Activated effector memory CD4-positive, alpha-beta T cell treated with anti-CD3 and anti-CD28 coated beads, Interleukin-2, amount 50 U/mL, for 16 hours (primary cell): Measurements from ENCODE around the gene MTM1.
A peak's percentile ranks its signal among the peaks of the same experiment; 100 is the strongest.

Experiments
- DNase-seq: peaks from one replicate; pipeline ENCODE4 v3.0.0-alpha.2; 2020

The MTM1 gene

DNA sequence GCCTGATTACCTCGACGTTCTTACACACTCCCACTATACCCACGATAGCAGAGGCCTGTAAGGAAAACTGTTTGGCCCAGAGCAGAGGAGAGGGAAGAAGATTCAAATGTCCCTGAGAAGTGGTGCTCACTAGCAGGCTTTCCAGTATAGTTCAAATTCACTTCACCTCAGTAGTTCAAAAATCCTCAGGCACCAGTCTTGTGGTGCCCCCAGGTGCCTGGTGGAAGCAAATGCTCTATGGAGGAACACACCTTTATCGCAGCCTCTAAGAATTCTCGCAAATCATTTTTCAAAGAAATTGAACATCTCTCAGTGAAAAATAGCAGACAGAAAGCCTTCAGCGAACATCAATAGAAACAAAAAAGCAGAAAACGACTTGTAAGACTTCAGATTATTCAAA, 112.6 kb downstream of the MTM1 start:
- no peak for DNase-seq

DNA sequence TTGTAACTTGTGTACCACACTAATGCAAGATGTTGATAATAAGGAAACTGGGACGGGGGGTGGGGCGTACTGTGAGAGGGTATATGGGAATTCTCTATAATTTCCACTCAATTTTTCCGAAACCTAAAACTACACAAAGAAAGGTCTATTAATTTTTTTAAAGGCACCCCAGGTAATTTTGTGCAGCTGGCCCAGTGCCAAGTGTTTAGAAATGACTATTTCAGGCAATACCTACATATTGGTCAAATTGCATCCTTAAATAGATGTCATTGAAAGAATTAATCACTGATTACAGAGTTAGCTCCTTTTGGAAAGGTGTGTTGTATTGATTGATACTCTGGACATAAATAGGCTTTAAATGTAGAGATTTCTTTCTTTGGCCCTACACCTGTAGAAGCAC, 114.7 kb downstream of the MTM1 start:
- no peak for DNase-seq

DNA sequence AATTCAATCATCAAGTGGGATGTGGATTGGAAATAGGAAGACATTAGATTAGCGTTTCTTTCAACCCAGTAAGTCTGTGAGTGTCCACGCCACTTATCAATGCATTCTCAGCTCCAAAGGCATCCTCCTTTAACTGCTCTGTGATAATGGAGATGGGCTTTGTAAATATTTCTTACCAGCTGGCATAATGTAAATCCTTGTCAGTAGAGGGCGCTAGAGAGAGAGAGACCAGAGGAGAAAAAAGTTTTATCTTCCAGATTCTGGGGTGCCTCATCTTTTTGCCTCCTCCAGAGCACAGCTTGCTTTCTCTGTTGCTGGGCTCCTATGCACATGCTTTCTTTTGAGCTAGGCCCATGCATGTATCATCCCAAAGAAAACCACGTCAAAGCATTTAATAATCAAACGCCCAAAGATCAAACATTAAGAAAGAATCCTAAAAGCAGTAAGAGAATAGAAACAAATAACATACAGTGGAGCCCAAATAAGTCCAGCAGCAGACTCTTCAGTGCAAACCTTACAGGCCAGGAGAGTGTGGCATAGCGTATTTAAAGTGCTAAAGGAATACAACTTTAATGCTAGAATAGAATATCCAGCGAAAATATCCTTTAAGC, 115.2 kb downstream of the MTM1 start:
- no peak for DNase-seq

DNA sequence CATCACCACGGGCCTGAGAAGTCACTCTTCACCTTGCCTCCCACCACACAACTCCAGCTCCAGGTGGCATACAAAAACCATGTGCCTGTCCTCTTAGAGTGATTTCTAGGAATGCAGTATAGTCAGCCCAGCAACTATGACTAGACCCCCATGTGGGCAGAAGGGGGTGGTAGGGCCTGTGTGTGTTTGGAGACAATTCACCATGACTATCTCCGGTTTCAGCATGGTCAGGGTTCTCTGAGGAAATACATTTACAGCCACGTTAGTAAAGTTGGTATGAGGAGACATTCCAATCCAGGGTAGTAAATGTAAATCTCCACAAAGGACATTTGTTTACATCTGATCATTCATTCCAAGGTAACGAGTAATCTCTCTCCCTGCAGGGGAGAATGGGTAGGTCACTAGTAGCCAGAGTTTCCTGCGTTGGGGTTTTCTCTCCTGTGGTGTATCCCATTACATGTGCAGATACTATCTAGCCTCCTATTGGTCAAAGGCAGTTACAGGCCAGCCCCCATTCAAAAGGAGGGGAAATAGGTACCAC, 120.6 kb downstream of the MTM1 start:
- DNase-seq = no peak

DNA sequence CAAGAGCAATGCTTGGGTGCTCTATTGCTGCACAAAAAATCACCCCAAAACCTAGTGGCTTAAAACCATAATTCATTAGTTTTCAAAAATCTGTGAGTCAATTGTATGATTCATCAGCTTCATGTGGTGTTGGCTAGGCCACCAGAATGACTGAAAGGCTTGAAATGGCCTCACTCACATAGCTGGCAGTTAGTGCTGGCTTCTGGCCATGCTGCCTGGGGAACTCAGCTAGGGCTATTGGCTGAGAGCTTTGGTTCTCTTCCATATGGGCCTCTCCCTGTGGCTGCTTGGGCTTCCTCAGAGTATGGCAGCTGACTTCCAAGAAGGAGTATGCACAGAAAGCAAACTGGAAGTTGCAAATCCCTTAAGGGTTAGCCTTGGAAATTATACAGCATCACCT, 121.7 kb downstream of the MTM1 start:
- no peak for DNase-seq

DNA sequence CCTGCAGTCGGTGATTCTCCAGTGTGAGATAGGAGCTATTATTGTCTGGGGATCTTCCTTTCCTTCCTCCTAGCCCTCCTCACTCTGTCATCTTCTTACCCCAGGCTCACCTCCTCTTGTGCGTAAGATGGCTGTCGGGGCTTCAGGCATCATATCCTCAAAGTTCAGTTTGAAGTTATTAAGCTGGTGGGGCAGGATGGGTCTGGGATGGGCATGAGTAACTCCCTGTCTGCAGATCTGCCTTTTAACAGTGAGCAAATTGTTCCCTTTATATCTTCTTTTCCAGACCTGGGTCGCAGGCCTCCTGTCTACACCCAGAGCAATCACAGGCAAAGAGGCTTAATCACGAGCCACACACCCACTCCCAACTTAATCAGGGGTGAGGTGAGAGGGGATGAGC, 123.9 kb downstream of the MTM1 start:
- DNase-seq = no peak

DNA sequence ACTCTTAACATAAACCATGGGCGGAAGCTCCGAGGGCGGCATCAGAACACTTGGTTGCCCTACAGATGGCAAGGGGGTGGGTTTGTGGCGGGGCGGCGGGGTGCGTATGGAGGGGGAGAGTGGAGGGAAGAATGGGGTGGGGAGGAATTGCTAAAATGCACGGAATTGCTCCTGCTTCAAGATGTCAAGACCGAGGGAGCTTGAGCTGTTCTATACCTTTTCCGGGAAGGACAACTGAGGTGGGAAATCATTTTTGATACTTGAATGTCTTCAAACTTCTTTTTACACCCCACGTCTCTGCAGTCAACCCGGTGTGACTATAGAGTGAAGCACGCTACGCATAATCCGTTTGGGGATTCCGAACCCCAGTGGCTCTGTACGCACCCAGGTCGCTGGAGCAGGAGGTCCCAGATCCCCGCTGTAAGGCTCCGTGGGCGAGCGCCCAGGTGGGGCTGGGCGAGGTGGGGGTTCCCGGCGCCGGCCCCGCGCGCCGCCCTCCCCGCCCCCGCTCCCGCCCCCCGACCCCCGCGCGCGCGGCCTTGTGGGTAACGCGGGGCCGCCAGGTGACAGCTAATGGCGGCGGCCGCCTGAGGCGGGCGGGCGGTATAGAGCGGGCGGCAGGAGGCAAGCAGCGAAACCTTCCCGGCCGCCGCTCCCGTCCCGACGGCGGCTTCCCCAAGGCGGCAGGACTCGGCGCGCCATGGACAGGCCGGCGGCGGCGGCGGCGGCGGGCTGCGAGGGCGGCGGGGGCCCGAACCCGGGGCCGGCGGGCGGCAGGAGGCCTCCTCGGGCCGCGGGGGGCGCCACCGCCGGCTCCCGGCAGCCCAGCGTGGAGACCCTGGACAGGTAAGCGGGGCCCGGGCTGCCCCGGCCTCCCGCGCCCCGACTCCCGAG, 124.7 kb downstream of the MTM1 start, which contains the start of gene MTMR1:
TSS of gene MTMR1 (plus strand) at position 566 of the 894 bp plus-strand sequence. CDS start at position 701, 135 bp downstream.
- peak; percentile 86 for DNase-seq

DNA sequence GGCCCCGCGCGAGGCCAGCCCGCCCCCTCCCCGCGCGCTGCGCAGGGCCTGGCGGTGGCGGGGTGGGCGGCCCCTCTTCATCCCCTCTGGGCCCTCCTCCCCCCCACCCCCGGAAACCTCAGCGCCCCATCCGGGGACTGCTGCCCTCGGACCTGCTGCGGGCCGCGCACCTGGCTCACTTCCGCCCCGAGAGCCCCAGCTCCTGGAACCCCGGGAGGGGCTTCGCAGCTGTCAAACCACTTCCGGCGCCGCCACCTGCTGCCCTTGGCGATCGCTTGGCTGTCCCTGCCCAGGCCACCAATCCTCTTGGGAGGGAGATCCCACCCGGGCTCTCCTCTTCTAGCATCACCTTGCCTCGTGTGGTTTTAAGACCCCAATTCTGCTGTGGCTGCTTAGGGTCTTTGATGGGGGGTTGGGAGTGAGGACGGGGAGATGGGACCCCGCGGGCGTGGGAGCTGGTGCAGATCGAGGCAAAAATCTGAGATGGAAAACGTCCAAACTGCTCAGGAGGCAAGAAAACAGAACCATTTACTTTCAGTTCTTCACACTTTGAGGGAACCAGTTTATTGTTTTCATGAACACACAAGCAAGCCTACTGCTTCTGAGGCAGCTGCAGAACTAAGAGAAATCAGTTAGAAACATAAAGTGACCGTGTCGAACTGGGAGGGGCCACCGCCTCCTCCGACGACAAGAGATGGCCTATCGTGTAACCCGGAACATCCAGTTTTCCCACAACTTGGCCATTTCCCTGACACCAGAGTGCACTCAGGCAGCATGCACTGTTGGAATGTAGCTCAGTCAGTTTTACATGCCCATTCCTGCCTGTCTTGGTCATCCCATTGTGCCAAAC, 125.5 kb downstream of the MTM1 start:
- peak; percentile 87 for DNase-seq

DNA sequence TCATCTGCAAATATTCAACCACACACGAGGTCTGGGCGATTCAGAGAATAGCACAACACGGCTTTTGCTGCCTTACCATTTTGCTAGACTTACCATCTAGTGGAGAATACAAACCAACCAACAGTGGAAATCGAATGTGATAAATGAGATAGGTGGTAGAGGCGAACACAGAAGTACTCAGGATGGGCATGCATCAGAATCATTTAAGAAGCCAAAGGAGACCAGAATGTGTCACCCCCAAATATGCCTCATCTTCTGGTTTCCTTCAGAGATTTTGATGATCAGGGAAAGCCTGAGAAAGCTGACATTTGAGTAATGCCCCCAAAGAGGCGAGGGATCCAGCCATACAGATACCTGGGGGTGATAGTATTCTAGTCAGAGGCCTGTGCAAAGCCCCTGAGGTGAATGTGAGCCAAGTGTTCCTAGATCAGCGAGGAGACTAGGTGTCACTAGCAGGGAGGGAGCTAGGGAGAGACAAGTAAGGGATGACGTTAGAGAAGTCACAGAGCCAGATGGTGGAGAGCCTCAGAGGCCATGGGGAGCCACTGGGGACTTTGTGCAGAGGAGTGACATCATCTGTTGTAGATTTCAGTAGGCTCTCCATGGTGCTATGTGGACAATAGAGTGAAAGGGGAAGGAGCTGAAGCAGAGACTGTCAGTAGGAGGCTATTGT, 126.5 kb downstream of the MTM1 start:
- DNase-seq = peak; percentile 65

DNA sequence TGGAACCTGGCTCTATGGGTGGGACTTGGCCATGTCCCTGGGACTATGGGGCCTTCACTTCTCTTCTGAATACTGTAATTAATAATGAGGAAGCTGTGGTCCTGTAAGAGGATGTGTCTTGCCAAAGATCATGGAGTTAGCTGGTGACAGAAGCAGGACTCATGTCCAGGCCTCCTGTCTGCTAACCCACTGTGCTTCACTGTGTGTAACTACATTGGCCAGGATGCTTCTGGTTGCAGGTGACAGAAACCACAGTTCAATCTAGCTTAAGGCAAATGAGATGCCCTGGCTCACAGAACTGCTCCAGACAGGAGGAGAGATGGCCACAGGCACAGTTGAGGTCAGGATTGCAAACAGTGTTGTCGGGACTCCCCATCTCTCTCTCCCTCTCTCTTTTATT, 127.9 kb downstream of the MTM1 start:
- DNase-seq = no peak

DNA sequence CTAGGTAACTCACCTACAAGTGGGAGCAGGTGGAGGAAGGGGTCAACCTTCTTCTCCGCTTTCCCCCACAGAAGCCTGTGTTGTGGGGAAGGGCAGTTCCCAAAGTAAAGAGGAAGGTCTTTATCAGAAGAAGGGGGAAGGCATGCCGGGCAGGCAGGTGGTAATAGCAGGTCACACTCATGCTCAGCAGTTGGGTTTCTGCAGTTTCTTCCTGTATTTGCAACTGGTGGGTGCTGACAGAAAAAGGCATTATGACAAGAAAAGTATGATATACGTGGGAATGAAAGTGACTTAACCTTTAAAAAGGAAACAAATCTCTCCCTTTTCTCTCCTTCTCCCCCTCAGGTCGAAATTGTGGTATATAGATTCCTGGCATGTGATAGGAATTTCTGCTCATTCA, 128.4 kb downstream of the MTM1 start:
- DNase-seq = no peak

DNA sequence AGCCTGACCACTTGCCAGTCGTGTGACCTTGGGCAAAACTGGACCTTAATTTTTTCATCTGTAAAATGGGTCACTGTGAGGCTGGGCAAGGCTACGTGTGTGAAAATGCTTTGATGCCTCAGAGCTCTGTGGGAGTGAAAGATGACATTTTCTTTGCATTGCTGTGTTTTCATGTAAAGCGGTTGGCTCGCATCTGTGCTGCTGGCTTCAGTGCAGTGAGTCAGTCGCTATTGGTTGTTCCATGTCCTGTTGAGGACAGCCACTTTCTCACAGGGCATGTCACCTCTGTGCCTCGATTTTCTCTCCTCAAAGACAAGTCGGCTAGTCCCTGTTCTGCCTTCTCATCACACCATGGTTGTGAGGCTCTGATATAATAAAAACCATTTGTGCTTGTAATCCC, 129.2 kb downstream of the MTM1 start:
- DNase-seq = no peak

DNA sequence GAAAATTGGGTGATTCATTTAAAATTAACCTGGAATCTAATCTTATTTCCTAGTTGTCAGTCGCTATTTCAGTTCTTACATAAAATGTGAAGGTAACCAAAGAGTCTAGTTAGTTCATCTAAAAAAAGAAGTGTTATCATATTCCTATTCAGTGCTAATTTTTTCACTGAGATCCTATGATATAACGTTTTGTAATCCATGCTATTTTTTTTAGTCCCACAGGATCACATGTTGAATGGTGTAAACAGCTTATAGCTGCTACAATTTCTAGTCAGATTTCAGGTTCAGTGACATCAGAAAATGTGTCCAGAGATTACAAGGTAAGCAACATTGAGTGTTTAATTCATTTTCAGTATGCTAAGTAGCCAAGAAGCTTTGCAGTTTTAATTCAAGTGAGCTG, 130.6 kb downstream of the MTM1 start:
- DNase-seq = no peak

DNA sequence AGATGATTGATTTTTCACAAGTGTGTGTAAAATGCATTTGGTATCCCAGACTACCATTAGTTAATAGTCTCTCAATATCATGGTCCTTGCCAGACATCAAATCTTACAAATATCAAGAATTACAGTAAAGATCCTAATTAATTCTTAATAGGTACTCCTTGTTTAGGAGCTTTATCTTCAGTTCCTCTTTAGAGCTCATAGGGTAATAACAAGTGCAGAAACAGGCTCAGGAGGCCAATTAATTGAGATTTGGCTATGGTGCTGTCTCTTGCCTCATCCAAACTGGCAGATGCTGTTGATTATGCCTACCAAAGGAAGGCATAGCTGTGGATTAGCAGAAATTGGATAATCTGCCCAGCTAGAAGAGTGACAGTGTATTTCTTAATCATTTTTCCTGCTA, 131.7 kb downstream of the MTM1 start:
- DNase-seq = no peak

DNA sequence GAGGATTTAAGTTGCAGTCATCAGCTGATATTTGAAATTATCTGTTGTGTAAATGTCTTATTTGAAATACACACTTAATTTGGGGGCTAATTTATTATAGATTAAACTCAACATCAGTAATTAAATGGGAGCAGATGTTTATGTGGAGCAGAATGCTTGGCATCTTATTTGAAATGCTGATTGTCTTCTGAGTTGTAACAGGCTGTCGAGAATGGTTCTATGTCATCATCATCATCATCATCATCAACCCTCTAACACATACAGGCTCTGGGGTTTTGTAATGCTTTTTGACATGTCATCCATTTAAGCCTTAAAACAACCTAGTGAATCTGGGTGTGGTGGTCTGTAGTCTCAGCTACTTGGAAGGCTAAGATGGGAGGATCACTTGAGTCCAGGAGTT, 133.0 kb downstream of the MTM1 start:
- no peak for DNase-seq

DNA sequence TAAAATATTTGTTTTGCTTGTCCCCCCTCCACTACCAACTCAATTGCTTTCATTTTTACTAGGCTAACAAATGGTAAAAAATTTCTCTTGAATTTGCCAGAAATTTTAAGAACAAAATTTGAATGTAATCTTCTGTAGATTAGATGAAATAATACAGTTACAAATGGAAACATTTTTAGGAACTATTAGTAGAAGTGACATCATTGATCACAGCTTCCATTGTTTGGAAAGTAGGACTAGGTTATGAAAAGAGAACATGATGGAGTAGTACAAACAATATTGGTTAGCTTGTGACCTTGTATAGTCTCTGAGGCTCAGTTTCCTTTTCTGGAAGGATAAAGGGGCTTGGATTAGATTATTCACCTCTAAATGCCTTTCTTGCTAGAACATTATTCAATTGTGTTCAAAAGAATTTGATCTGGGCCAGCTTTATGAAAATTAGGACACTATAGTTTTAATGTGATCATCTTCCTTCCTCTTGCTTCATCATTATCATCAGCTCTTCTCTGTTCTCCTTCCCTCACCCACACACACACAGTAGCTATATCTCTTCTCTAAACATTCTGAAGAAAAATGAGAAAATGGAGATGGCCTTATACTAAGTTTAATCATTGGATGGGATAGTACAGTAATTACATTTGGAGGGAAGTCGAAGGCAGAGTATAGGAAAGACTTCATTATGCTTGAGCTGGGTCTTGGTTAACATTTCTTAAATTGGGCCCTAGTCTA, 134.7 kb downstream of the MTM1 start:
- DNase-seq = no peak

DNA sequence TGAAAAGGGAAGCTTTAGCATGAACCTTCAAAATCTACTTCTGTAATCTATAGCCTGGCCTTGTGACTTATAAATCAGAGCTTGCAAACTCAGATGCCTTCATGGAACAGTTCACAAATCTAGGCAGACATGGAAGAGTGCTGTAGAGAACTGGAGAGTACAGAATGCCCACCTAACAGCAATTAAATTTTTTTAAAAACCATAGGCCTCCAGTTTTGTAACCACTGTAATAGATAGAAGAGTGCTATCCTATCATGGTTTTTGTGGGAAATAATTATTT, 135.2 kb downstream of the MTM1 start:
- DNase-seq = no peak

DNA sequence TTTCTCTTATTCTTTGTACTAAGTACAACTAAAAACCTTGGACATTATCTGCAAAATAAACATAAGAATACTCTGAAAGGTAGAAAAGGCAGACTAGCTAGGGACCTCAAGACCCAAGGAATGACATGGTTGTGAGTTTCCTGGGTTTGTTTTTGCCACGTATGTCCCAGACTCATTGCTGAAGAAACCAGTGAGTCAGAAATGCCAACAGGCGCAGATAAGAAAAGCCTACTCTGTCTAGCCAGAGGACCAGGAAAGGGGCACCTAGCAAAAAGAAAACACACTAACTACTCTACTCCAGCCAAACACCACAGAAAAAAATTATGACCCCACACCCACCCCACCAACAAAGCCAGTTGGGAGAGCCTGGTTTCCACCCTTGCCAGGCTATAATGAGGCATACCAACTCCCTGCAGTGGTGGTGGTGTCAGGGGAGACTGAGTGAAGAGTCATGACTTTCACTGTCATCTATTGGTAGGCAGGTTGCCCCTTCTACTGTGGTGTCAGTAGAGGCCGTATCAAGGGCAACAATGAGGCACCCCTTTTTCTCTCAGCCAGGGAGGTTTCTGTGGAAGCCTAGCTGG, 135.7 kb downstream of the MTM1 start:
- DNase-seq = no peak

DNA sequence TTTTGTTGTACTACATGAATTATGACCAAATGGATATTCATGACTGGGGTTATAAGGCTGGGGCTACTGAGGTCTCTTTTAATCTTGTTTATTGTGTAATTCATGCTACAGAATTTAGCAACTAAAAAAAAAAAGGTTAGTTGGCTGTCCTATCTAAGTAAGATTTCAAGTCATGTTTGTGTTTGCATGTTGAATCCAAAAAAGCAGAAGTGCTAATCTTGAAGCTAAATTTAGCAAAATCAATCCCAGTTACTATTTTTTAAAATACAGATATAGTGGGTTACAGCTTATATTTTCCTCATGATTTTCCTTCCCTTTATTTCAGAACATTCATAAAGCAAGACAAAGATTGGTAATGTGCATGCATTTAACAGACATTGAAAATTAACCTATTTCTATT, 144.2 kb downstream of the MTM1 start:
- no peak for DNase-seq

DNA sequence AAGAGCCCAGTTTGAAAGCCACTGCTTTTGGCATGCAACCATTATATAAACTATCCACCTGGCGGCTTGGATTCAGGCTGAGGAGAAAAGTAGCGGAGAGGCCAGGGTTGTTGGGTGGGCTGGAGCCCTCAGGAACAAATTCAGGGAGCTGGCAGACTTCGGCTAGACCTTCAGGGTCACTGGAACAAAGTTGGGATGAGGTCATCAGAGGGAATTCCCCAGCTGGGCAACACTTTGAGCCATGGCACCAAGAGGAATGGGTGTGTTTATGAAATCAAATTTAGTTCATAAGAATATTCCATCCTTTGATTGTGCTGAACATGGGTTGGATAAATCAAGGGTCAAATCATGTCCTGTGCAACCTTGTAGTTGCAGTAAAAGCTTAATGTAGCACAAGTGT, 146.8 kb downstream of the MTM1 start:
- no peak for DNase-seq

DNA sequence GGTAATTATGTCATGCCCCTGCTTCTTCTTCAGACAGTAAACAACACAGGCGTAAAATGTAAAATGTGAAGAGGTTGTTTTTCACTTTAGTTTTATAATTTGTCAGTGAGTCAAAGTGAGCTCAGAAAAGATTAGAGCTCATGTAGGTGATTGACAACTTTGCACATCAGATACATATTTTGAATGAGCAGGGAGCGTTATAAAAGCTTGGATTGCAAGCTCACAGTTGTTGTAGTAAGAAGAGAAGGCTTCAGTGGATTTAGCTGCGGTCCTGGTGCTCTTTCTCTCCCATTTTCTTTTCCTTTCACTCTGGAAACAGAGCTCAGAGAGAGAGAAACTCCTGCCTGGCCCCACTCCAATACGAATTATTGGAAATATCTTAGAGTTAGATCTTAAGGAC, 151.2 kb downstream of the MTM1 start:
- DNase-seq = no peak
